Activated CD4-positive, alpha-beta T cell treated with anti-CD3 and anti-CD28 coated beads, Interleukin-2, amount 50 U/mL, for 4 hours (primary cell): Measurements from ENCODE around the gene KIAA1755.
"Not testable (repeated sequence)": the region's sequence is repeated elsewhere in the genome, so short reads cannot be mapped to it uniquely, and the experiment has no call there.

Experiments used
- DNase-seq, 2 experiments: peaks; one replicate each; pipeline ENCODE4 v3.0.0-alpha.2; 2020

KIAA1755 gene

DNA sequence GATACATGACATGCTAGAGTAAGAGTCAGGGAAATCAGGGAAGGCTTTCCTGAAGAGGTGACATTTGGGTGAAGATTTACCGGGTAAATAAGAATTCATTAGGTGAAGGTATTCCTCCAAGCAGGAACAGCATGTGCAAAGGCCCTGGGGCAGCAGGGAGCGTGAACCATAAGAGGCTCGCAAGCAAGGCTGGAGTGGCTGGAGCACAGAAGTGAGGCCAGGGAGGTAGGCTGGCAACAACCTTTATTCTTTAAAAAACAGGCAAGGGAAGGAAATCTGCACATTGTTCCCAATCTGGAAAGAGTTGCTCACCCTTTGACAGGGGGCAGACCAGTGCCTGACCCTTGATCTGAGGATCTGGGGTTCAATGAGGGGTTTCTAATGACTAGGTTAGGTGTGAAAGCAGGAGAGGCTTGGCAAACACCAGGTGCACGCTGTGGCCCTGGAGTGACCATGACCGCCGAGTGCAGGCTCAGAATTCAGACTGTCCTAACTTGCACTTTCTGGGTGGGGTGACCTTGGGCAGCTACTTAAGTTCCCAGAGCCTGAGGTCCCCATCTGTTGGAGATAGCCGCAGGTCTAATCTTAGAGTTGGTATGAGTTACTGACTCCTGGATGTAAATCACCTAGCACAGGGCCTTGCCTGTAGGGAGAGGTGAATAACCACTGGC lies 1.9 kb downstream of the KIAA1755 start:
- no peak for DNase-seq

DNA sequence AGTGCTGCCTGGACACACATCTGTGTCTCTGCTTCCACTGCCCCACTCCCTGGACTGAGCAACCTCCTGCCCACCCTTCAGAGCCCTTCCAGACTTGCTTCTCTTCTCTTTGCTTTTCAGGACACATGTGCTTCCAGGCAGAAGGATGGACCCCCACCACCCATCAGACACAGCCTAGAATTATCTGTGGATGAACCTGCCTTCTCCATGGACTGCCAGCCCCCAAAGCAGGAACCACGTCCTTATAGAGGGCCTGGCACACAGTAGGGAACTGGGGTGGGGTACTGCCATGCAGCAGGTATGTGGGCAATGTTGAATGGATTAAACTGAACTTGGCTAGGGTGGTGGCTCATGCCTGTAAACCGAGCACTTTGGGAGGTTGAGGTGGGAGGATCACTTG lies 3.6 kb downstream of the KIAA1755 start:
- no peak for DNase-seq

DNA sequence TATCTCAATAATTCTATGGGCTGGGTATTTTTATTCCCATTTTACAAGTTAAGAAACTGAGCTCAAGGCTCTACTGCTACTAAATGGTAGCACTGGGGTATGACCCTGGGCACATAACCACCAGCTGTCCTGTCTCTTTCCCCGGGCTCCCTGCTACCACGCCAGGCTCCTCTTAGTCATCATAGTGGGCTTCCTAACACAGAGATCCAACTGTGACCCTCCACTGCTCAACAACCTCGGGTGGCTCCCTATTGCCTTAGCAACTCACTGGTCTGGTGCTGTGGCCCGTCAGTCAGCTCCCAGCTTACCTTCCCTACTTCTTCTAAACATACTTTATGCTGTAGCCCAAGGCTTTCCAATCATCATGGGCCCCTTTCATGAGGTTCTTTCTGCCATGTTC lies 4.5 kb downstream of the KIAA1755 start:
- DNase-seq, result no peak

DNA sequence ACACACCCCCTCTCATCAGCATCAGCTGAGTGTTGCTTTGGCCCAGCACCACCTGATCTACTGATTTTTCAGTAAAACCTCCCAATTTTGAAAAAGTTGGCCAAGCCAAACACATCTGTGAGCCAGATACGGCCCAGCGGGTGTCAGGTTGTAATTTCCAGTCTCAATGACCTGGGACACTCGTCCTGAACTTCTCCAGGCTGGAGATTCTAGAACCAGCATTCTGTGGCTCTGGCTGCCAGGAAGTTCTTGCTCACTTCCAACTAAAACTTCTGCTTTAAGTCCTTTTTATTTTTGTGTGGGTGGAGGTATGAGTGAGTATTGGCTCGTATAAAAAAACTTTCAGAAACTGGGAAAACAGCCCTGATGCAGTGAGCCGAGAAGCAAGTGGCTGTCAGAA lies 5.1 kb downstream of the KIAA1755 start:
- DNase-seq, result no peak

DNA sequence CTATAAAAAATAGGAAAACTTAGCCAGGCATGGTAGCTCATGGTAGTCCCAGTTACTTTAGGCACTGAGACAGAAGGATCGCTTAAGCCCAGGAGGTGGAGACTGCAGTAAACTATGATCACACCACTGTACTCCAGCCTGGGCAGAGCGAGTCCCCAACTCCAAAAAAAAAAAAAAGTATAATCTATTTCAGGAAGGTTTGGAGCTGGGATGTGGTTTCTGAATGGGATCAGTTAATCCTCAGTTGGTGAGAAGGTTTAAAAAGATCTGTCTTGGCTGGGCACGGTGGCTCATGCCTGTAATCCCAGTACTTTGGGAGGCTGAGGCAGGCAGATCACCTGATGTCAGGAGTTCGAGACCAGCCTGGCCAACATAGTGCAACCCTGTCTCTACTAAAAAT lies 5.9 kb downstream of the KIAA1755 start:
- not testable (repeated sequence) for DNase-seq

DNA sequence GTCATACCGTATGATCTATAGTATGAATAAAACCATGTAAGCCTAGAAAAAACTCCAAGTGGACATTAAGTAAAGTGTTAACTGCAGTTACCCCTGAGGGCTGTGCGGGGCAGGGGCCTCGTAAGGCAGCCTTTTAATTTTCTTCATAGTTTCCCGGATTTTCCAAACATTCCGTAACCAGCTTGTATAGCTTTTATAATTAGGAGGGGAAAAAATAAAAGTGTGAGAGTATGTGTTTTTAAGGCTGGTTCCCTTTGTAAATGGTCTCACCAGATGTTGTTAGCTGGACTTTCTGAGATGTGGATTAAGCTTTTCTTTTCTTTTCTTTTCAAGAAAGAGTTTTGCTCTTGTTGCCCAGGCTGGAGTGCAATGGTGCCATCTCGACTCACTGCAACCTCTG lies 7.0 kb downstream of the KIAA1755 start:
- DNase-seq, result no peak

DNA sequence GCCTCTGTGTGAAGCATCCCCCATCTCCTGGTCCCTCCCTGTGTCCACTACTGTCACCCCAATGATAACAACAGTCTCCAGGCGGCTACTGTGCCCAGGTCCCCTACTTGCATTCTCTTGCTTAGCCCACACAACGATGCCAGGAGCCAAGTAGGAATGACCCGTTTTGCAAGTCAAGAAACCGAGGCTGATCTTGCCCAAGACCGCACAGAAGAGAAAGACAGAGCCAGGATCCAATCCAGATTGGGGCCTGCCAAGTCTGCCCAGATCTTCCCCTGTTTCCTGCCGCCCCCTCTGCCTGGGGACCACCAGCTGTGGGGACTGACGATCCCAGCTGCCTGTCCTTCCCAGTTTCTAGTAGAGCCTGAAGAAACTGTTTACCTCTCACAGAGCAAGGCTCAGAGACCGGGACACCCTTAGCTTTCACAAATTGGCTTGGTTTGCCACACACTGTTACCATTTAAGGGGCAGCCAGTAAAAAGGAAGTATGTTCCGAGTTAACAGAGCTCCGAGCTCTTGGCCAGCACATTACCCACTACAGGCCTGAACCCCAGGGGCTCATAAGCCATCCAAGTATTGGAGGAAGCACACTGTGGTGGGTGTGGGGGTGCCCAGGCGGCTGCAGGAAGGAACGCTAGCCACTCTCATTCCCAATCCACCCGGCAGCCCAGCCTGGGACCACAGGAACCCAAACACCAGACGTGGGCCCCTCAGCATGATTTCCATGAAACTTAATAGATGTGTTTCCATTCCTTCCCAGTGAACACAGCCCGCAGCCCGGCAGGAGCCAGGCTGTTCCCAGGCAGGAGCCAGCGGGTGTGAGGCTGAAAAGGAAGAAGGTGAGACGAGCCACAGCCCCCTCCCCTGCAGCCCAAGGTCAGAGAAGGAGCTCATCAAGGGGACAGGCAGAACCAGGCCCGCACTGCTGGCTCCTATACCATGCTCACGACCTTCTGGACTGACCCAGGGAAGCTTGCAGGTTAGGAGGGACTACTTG lies 7.9 kb downstream of the KIAA1755 start:
- DNase-seq, result no peak

DNA sequence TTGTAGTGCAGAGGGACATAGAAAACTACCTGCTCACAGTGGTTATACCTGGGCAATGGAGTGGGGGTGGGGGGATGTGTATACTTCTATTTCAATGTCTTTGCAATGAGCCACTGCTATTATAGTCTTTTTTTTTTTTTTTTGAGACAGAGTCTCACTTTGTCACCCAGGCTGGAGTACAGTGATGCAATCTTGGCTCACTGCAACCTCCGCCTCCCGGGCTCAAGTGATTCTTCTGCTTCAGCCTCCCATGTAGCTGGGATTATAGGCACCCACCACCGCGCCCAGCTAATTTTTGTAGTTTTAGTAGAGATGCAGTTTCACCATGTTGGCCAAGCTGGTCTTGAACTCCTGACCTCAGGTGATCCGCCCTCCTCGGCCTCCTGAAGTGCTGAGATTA lies 9.1 kb downstream of the KIAA1755 start:
- not testable (repeated sequence) for DNase-seq

DNA sequence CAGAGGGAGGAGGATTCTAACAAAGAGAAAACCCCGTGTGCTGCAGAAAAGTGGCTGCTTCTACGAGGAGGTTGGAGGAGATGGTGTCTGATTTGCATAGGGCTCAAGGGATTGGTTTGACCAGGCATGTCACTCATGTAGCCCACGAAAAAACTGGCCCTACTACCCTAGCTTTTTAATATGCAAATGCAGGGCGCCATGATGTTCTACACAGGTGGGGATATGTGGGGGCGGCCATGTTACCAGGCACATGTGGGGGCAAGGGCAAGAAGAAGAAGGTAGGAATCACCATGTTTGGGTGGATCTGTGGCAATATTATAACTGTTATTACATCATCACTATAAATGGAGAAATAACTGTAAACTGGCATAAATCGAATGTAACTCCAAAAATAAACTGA lies 9.9 kb downstream of the KIAA1755 start:
- DNase-seq, result no peak

DNA sequence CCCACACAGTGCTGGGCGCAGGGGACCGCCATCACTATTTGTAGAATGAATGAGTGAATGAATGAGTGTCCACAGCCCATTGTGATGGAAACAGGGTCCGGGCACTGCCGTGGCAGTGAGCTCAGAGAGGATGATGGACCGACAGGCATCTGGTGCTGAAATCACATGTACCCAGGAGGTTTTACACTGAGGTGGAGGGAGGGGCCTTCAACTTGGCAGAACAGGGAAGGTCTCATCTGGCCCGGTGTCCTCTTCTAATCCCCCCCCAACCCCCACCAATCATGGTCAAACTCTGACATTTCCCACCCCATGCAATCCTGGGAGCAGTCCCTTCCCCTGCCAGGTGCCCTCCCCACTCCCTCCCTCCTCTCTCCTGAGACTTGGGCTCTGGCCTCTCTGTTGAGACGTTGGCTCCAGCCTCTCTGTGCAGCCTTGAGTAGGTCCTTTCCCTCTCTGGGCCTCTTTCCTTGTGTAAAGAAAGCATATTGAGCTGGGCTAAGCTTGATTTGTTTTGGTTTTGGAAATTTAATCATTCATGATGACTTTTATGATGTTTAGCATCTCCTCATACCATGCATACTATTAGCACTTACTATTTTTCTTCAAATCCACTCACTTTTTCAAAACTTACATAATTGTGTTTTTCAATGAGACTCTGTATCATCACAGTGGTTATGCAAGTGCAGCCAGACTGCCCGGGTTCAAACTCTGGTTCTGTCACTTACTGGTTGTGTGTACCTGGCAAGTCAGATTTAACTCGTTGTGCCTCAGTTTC lies 10.8 kb downstream of the KIAA1755 start:
- DNase-seq, result no peak

DNA sequence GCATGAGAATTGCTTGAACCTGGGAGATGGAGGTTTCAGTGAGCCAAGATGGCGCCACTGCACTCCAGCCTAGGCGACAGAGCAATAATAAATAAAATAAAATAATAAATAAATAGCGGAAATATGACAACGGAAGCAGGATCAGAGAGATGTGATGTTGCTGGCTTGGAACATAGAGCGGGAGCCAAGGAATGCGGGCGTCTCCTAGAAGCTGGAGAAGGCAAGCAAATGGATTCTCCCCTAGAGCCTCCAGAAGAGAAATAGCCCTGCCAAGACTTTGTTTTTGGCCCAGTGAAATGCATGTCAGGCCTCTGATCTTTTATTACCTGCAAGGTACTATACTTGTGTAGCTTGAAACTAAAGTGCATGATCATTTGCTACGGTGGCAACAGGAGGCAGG lies 12.4 kb downstream of the KIAA1755 start:
- DNase-seq, result no peak

DNA sequence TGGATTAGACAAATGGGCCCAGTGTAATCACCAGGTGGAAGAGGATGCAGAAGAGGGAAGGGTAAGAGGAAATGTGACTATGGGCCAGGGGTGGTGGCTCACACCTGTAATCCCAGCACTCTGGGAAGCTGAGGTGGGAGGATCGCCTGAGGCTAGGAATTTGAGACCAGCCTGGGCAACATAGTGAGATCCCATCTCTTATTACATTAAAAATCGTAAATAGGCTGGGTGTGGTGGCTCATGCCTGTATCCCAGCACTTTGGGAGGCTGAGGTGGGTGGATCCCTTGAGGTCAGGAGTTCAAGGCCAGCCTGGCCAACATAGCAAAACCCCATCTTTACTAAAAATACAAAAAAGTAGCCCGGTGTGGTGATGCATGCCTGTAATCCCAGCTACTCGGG lies 12.8 kb downstream of the KIAA1755 start:
- DNase-seq, result not testable (repeated sequence)

DNA sequence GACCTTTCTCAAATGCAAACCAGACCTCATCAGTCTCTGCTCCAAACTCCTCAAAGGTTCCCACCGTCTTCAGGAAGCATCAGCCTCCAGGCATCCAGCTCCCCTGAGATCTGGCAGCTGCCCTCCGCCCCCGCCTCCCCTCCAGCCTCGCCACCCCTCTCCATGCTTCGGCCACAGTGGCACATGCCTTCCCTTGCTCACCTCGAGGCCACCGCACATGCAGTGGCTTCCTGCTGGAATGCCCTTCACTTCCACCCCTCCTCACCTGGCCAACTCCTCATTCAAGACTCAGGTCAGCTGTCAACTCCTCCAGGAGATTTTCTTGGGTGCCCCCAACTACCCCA lies 13.4 kb downstream of the KIAA1755 start:
- DNase-seq, result no peak

DNA sequence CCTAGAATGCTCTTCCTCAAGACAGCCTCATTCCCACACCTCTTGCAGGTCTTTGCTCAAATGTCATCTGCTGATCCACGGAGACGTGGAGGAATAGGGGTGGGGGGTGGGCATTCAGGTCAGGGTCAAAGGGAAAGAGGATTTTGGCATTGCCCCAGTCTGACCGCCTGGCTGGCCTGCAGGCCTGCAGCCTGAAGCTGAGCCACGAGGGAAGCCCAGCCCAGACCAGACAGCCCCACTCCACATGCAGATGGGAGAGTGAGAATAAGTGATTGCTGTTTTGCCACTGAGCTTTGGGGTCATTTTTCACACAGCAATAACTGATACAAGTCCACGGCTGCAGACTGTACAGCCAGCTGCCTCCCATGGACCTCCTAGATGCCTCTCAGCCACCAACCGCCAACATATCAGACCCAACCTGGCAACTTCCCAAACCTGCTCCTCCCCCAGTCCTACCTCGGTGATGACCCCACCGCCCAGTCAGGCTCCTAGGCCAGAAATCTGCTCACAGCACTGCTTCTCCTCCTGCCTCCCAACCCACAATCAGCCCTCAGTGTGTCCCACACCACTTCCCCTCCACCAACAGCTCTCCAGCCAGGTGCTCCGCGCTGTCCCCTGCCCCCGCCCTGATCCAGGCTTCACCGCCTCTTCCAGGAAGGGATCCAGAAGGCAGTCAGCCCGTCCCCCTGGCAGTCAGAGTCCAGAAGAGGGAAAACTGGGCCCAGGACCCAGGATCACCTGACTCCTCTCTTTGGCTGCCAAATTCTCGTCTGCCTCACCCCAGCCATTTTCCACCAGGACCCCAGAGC lies 14.0 kb downstream of the KIAA1755 start:
- no peak for DNase-seq

DNA sequence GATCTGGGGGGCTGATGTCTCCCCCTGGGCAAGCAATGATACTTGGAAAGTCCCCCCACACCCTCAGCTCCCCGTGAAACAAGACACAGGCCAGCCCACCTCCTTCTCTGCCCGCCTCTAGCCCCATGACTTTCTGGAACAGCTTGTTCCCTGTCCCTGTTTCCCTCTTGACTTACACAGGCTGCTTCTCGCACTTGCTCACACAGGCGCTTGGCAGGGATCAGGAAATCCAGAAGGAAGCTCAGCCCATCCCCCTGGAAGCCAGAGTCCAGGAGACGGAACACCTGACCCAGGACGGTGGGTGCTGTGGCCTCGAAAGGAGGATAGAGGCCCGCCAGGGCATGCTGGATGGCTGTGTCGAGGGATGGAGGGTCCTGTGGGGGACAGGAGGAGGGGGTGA lies 14.8 kb downstream of the KIAA1755 start:
- DNase-seq, result no peak

DNA sequence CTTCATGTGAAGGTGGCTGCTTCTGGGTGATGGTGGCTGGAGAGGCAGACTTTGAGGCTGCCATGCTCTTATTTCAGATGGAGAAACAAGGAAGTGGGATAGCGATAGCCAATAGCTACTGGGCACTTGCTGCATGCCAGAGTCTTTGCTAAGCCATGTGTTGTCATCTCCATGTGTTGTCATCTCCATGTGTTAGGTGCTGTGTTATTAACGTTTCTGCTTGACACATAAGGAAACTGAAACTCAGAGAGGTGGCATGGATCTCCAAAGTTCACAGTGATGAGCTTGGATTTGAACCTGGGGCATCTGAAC lies 16.9 kb downstream of the KIAA1755 start:
- no peak for DNase-seq

DNA sequence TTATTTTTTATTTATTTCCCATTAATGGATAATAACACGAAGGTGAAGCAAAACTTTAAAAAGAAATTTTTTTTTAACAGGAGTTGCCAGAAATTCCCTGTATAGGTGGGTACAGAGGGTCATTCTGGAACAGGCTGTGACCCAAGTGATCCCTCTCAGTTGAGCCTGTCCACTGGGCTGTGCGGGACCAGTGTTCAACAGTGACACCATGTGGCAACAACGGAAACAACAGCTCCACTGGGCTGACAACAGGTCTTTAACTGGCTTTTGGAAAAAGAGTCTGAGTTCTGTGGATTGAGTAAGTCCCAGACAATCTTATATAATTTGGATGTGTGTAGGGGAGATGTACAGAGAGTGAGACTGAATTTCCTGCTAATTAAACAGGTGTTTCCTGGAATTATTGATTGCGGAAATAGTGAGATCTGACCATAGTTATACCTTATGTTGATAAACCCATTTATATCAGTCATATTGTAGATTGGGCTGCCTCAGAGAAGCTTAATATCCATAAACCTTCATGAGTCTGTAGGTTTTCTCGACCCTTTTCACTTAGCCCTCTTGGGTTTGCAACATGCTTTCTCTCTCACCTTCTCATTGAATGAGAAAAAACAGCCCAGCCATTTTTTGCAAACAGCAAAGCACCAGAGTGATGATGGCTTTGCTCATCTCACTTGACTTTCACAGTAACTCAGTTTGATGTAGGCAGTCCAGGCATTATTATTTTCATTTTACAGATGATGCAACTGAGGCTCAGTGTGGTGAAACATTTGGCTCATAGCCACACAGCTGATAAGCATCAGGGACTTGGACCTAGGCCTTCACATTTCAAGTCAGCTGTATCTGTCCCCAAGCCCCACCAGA lies 17.5 kb downstream of the KIAA1755 start:
- DNase-seq, result no peak

DNA sequence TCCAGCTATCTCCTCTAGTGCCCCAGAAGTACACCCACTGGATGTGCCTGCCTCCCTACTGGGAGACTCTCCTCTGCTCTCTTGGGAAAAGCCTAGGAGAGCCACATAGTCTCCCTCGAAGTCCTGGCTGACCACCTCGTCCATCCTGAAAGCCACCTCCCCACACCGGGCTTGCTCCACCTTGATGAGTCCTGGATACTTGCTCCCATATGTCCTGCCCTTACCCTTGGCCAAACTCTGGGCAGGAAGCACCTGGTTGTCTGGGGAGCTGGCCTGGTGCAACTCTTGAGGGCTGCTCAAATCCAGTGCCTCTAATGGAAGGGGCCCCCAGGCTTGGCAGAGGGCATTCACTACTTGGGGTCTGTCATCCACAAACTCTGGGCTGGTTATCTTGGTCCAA lies 19.3 kb downstream of the KIAA1755 start:
- DNase-seq, result no peak

DNA sequence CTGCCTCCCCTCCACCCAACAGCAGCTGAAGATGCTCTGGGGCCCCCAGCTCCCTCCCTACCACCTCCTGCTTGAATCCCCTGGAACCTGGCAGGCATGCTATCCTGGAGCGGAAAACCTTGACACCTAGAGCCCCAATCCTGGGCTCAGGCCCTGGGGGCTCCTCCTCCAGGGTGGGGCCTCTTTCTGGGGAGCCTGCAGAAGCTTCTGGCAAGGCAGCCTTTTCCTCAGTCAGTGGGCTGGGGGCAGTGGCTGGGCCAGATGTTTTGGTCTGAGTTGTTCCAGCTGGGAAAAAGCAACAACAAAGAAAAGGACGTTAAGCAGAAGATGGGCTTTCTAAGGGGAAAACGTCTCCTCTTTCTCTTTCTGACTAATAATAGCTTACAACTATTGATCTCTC lies 21.1 kb downstream of the KIAA1755 start:
- no peak for DNase-seq

DNA sequence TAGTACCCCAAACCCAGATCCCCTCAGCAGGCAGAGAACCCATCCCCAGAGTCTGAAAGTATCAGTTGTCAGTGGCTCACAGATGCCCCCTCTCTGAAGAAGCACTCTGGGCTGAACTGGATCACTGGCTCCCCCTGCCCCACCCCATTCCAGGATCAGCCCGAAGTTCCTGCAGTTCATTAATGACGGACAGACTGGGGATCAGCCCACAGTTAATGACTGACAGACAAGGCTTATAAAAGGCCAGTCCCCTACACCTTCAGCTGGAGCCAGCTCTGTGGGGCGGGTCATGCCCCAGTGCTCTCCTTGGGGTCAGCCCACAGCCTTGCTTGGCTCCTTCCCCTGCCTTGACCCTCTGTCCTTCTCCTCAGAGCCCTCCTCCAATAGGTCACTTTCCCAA lies 21.7 kb downstream of the KIAA1755 start:
- no peak for DNase-seq

DNA sequence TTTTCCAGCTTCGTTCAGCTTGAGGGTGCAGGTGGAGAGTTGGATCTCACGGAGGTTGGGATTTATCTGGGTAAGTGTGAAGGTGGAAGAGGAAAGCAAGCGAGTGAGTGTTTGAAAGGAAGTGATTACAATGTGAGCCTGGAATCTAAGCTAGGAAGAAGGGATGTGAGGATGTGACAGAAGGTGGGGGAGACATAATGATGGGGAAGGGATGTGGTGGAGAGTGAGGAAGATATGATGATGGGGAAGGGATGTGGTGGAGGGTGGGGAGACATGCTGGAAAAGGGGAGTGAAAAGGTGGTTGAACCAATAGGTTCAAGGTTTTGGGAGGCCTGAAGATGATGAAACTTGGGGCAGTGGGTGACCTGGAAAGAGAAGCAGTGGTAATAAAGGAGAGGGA lies 23.2 kb downstream of the KIAA1755 start:
- DNase-seq, result no peak

DNA sequence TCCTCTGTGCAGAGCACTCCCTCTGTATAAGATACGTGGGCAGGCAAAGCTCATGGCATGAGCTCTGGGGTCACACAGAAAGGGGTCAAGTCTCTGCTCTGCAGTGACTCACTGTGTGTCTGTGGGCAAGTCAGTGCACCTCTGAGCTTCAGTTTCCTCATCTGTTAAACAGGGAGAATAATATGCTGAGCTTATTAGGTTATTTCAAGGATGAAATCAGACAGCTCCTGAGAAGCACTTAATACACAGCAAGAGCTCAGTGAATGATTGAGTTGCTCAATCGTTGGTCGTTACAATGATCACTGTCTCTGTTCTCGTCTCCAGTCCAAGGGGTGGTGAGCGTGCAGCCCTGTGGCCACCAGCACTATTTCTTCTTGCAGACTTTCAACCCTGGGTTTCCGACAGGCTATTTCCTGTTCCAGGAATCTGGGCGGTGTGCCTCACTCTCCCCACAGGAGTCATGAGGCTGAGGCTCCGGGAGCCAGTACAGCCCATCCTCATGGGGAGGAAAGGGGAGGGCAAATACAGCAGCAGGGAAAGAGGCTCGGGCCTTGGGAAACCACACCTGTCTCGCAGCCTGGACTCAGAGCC lies 28.9 kb downstream of the KIAA1755 start:
- no peak for DNase-seq
